A549 (cell line): Measurements from ENCODE around the gene MBLAC1.

Experiments
- BCL3 ChIP-seq: fragments of >200 bp; sonication (Bioruptor Twin); formaldehyde crosslinking; IDR thresholded peaks from 3 replicates; pipeline ENCODE4 v1.6.1; 2016
- BHLHE40 ChIP-seq: IDR thresholded peaks from 2 replicates; pipeline ENCODE4 v1.6.1; 2012; ENCODE audit warnings: low read depth, low read length, inconsistent platforms
- CTCF ChIP-seq: fragments of >200 bp; sonication (Bioruptor Twin); formaldehyde crosslinking; IDR thresholded peaks from 3 replicates; pipeline ENCODE4 v1.5.1; 2016
- ELK1 ChIP-seq: fragments of 150-350 bp; IDR thresholded peaks from 2 replicates; pipeline ENCODE4 v1.6.1; 2014; ENCODE audit warnings: low read depth, mild to moderate bottlenecking, low read length
- HDAC2 ChIP-seq: fragments of 200-600 bp; sonication (generic); IDR thresholded peaks from 2 replicates; pipeline ENCODE4 v1.6.1; 2016
- HOXA7 ChIP-seq: fragments of 250-450 bp; sonication (Bioruptor Pico); IDR thresholded peaks from 2 replicates; pipeline ENCODE4 v1.5.0; 2020; ENCODE audit warnings: mild to moderate bottlenecking, moderate library complexity
- MAX ChIP-seq: IDR thresholded peaks from 2 replicates; pipeline ENCODE4 v1.6.1; 2012
- POLR2A ChIP-seq: IDR thresholded peaks from 2 replicates; pipeline ENCODE4 v1.6.1; 2012; ENCODE audit warnings: mild to moderate bottlenecking, low read length
- RAD21 ChIP-seq, 2 experiments: fragments of >200 bp in 1 of 2; sonication (Bioruptor Twin) in 1 of 2; formaldehyde crosslinking in 1 of 2; IDR thresholded peaks in 1 of 2; conservative IDR thresholded peaks in 1 of 2; 2 replicates in 1 of 2; 3 replicates in 1 of 2; pipeline ENCODE4 v1.6.1; 2012 to 2018; ENCODE audit warnings: inconsistent platforms in 1 of 2
- RCOR1 ChIP-seq: fragments of 150-350 bp; IDR thresholded peaks from 2 replicates; pipeline ENCODE4 v1.6.1; 2014; ENCODE audit warnings: antibody characterized with exemption, low read length, low read depth
- SMC3 ChIP-seq: fragments of >200 bp; sonication (Bioruptor Twin); formaldehyde crosslinking; IDR thresholded peaks from 3 replicates; pipeline ENCODE4 v1.6.1; 2018; ENCODE audit warnings: inconsistent platforms
- USF2 ChIP-seq: fragments of 450-650 bp; IDR thresholded peaks from 2 replicates; pipeline ENCODE4 v1.6.1; 2014; ENCODE audit warnings: antibody characterized with exemption

GRCh38 chr7:100148225-100148558, 21.4 kb downstream of the MBLAC1 start:
- no peak for TF ChIP-seq HOXA7 (CRISPR knock-in tag)
- no peak for TF ChIP-seq CTCF
- TF ChIP-seq ELK1, result no peak
- TF ChIP-seq MAX, result no peak
- TF ChIP-seq BCL3, result no peak
- no peak for TF ChIP-seq USF2
- TF ChIP-seq RCOR1, result no peak
- TF ChIP-seq BHLHE40, result no peak
- TF ChIP-seq HDAC2, result no peak
- TF ChIP-seq POLR2A, result no peak
- no peak for TF ChIP-seq SMC3
- TF ChIP-seq RAD21 (conservative IDR thresholded peaks at IDR 0.05 in 1 of 2, IDR thresholded peaks at IDR 0.05 in 1 of 2), result no peak
